Neural cell (in vitro differentiated cells): Measurements from ENCODE around the gene CLCNKB. TPM values are rescaled to one million over a fixed set of nuclear protein-coding genes. Genes with fewer than 3 reads are reported as not detected.

ENCODE experiments used
- H2AFZ ChIP-seq: fragments of 200-600, 300-800 bp; sonication (generic), shearing (Covaris generic); 2 replicates; pipeline ENCODE4 v1.6.0; 2014; ENCODE audit warnings: low read depth, mild to moderate bottlenecking, antibody characterized with exemption, low read length, moderate library complexity
- H3F3A ChIP-seq: fragments of 200-600 bp; shearing (Covaris generic); 2 replicates; pipeline ENCODE4 v1.6.1; 2016; ENCODE audit warnings: mild to moderate bottlenecking, moderate library complexity, mixed read lengths, antibody characterized with exemption, low read length; ENCODE audit not compliant: insufficient read depth, poor library complexity, severe bottlenecking
- H3K27ac ChIP-seq: fragments of 200-600, 300-800 bp; sonication (generic), shearing (Covaris generic); 2 replicates; pipeline ENCODE4 v1.5.1; 2014; ENCODE audit warnings: mild to moderate bottlenecking, low read length, moderate library complexity
- H3K27me3 ChIP-seq: fragments of 300-800, 200-600 bp; sonication (generic), shearing (Covaris generic); 2 replicates; pipeline ENCODE4 v1.6.0; 2014; ENCODE audit warnings: mild to moderate bottlenecking, low read depth, low read length, moderate library complexity; ENCODE audit not compliant: insufficient read depth
- H3K36me3 ChIP-seq: fragments of 300-800, 200-600 bp; sonication (generic), shearing (Covaris generic); 2 replicates; pipeline ENCODE4 v1.5.1; 2014; ENCODE audit warnings: mild to moderate bottlenecking, antibody characterized with exemption, low read length, moderate library complexity; ENCODE audit not compliant: insufficient read depth
- H3K4me2 ChIP-seq: fragments of 300-800, 200-600 bp; sonication (generic), shearing (Covaris generic); 2 replicates; pipeline ENCODE4 v1.6.0; 2014; ENCODE audit warnings: mild to moderate bottlenecking, low read length
- H3K4me3 ChIP-seq: fragments of 300-800, 200-600 bp; sonication (generic), shearing (Covaris generic); 2 replicates; pipeline ENCODE4 v1.5.1; 2014; ENCODE audit warnings: mild to moderate bottlenecking, low read length, moderate library complexity
- H3K79me2 ChIP-seq: fragments of 200-600 bp; shearing (Covaris generic); replicated peaks from 2 replicates; pipeline ENCODE4 v1.6.0; 2014; ENCODE audit warnings: mild to moderate bottlenecking, low read length, moderate library complexity; ENCODE audit not compliant: insufficient read depth
- H3K9ac ChIP-seq: fragments of 300-800, 200-600 bp; sonication (generic), shearing (Covaris generic); 2 replicates; pipeline ENCODE4 v1.6.1; 2016; ENCODE audit warnings: mild to moderate bottlenecking, low read length, mixed read lengths
- H3K9me2 ChIP-seq: fragments of 200-600 bp; shearing (Covaris generic); 2 replicates; pipeline ENCODE4 v1.6.1; 2016; ENCODE audit warnings: mild to moderate bottlenecking, low read length, mixed read lengths; ENCODE audit not compliant: insufficient read depth
- H3K9me3 ChIP-seq: fragments of 200-600, 300-800 bp; sonication (generic), shearing (Covaris generic); 2 replicates; pipeline ENCODE4 v1.6.1; 2016; ENCODE audit warnings: mild to moderate bottlenecking, mixed run types, low read length, moderate library complexity, mixed read lengths
- H4K20me1 ChIP-seq: fragments of 200-600 bp; shearing (Covaris generic); 2 replicates; pipeline ENCODE4 v1.6.1; 2016; ENCODE audit warnings: mild to moderate bottlenecking, mixed run types; ENCODE audit not compliant: insufficient read depth
- CTCF ChIP-seq: fragments of 450-650 bp; IDR thresholded peaks from 2 replicates; pipeline ENCODE4 v1.5.1; 2014; ENCODE audit warnings: antibody characterized with exemption, mild to moderate bottlenecking, moderate library complexity; ENCODE audit not compliant: poor library complexity, severe bottlenecking
- EP300 ChIP-seq: fragments of 450-650 bp; conservative IDR thresholded peaks from 2 replicates; pipeline ENCODE4 v1.6.1; 2014; ENCODE audit warnings: antibody characterized with exemption, mild to moderate bottlenecking, moderate library complexity; ENCODE audit not compliant: poor library complexity, severe bottlenecking
- EZH2 ChIP-seq: fragments of 200-600, 300-800 bp; shearing (Covaris generic), sonication (generic); IDR thresholded peaks from 2 replicates; pipeline ENCODE4 v1.6.1; 2014; ENCODE audit warnings: antibody characterized with exemption, low read length, borderline replicate concordance, mild to moderate bottlenecking; ENCODE audit not compliant: insufficient read depth, poor library complexity, severe bottlenecking
- MXI1 ChIP-seq: fragments of 450-650 bp; conservative IDR thresholded peaks from 2 replicates; pipeline ENCODE4 v1.6.1; 2014; ENCODE audit warnings: antibody characterized with exemption, mild to moderate bottlenecking; ENCODE audit not compliant: poor library complexity, severe bottlenecking
- POLR2AphosphoS5 ChIP-seq: IDR thresholded peaks from 2 replicates; pipeline ENCODE4 v1.6.1; 2012
- RAD21 ChIP-seq: fragments of 450-650 bp; conservative IDR thresholded peaks from 2 replicates; pipeline ENCODE4 v1.6.1; 2014; ENCODE audit warnings: antibody characterized with exemption, mild to moderate bottlenecking, moderate library complexity
- REST ChIP-seq: IDR thresholded peaks from 2 replicates; pipeline ENCODE4 v1.6.1; 2012; ENCODE audit warnings: borderline replicate concordance
- SMC3 ChIP-seq: fragments of 450-650 bp; conservative IDR thresholded peaks from 2 replicates; pipeline ENCODE4 v1.6.1; 2014; ENCODE audit warnings: antibody characterized with exemption, mild to moderate bottlenecking, moderate library complexity; ENCODE audit not compliant: poor library complexity
- TAF1 ChIP-seq: IDR thresholded peaks from 2 replicates; pipeline ENCODE4 v1.6.1; 2012; ENCODE audit warnings: low read depth
- polyA plus RNA-seq: library from polyadenylated mRNA; depleted of rRNA; stranded (reverse); fragments of >200 nt; gene quantifications from 2 replicates; pipeline ENCODE4 v1.2.3, GENCODE V29; 2014

Gene CLCNKB
- polyA plus RNA-seq, 1 donor from 2014 or later, result not detected

- Histone ChIP-seq H3K9me2 (no peaks in the 10 kb centered on the region), H3K27ac (no peak overlapping the region), H4K20me1 (no peaks in the 10 kb centered on the region), H3K27me3 (no peaks in the 10 kb centered on the region), H3F3A (no peaks in the 10 kb centered on the region), H3K36me3 (no peaks in the 10 kb centered on the region), H3K4me2 (no peak overlapping the region), H3K9ac (peak overlapping the region; percentile 12), H3K79me2 (no peaks in the 10 kb centered on the region), H3K4me3 (no peak overlapping the region), H2AFZ (no peak overlapping the region), H3K9me3 (no peaks in the 10 kb centered on the region)
- no peak for TF ChIP-seq EP300
- TF ChIP-seq TAF1, result no peak
These were observed 24.4 kb downstream of the CLCNKB start for GRCh38 chr1:16067933-16068332.

GRCh38 chr1:16068356-16069270 lies 25.0 kb downstream of the CLCNKB start:
- TF ChIP-seq SMC3 (no peak), REST (no peak), RAD21 (no peak), EZH2 (no peak), MXI1 (no peak), POLR2AphosphoS5 (no peak), EP300 (no peak), CTCF (no peak), TAF1 (no peak)
- Histone ChIP-seq H3F3A (no peaks in the 10 kb centered on the region), H3K9me3 (no peaks in the 10 kb centered on the region), H3K9me2 (no peaks in the 10 kb centered on the region), H3K36me3 (no peaks in the 10 kb centered on the region), H3K27ac (no peak overlapping the region), H3K9ac (peak overlapping the region; percentile 12), H4K20me1 (no peaks in the 10 kb centered on the region), H3K4me3 (no peak overlapping the region), H3K27me3 (peaks cover under 1% of the 10 kb centered on the region), H3K79me2 (no peaks in the 10 kb centered on the region), H3K4me2 (no peak overlapping the region), H2AFZ (no peak overlapping the region)
